ENCODE data around the gene MRPS27. TPM values are rescaled to one million over a fixed set of nuclear protein-coding genes. Genes with fewer than 3 reads are reported as not detected.

MRPS27 gene
- total RNA-seq (10 to 100 TPM; 25.0 to 26.1 TPM), total RNA-seq (41.6 to 156 (median 64.0) reads per million in 172 experiments)
- polyA plus RNA-seq (2013, experiment 1 of 2) = 33.5 TPM
- polyA plus RNA-seq (2013, experiment 2 of 2) = 34.0 TPM

DNA sequence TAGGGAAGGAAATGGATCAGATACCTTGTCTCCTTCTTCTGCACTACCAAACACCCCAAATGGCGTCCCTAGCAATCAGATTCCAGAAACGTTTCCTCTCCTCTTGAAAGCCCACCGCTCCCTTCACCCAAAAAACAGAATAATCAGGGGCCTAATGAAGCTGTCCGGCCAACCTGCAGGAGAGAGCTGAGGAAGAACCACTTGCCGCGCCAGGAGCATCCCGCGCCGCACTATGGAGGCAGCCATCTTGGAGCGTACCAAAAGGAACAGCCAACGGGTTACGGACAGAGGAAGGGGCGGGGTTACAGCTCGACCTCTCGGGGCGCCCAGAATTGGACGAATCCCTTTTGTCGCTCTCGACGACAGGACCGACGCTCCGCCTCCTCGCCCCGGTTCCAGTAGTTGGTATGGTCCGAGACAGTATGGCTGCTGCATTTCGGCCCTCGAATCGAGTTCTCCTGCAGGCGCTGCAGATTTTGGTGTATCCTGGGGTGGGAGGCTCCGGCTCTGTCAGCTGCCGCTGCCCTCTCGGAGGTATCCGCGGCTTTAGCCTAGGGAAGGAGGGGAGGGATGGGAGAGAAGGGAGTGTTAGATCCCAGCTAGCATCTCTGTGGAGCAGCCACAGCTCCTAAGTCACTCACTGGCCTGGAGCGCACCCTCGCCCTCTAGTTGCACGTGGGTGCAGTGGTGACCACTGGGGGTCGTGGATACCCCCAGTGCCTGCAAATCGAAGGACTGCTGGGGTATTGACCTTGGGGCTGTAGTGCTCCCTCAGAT lies at the start of gene MRPS27, which contains the start of gene PTCD2:
Gene MRPS27 (minus strand): TSS at position 265 of the 777 bp plus-strand sequence. CDS start 19 bp downstream, at position 246.
Gene PTCD2 (plus strand): TSS at position 398 of the 777 bp plus-strand sequence. CDS start 10 bp downstream, at position 408.
- Histone ChIP-seq H3K4me1 (ENCODE audit: insufficient read depth, low read length) (peaks cover 19% of the 10 kb centered on the region), H3K27me3 (ENCODE audit: control insufficient read depth in 1 of 2, insufficient read depth in 2 of 2, low read length in 2 of 2) (no peaks in the 10 kb centered on the region), H3K27ac (ENCODE audit: low read depth in 1 of 2, low read length in 2 of 2) (peak within 1 kb of the TSS; percentile 62 to 70), H3K36me3 (ENCODE audit: insufficient read depth, low read length) (peaks cover 18% of the 10 kb centered on the region), H3K4me3 (ENCODE audit: low read length) (peak within 1 kb of the TSS; percentile 94), H3K9me3 (ENCODE audit: control insufficient read depth in 1 of 2, insufficient read depth in 1 of 2, low read length in 2 of 2) (no peaks in the 10 kb centered on the region)
- H3K9me3 Mint-ChIP-seq = no peaks in the 10 kb centered on the region
- peak within 1 kb of the TSS; percentile 92 for H3K27ac Mint-ChIP-seq
- ATAC-seq (ENCODE audit: poor library complexity) = peak; percentile 99
- ChIA-PET CTCF (interaction anchor here (0.7 to 7.8 kb wide), 3 partner anchors 12 to 718 kb away, joined by 3 to 75 read pairs (median 4); no protein-coding TSS in a partner anchor), POLR2A (interaction anchor here (0.5 to 3.4 kb wide), 7 partner anchors 12 to 1178 kb away, joined by 3 to 59 read pairs (median 3); partner anchors contain the start of genes BTF3 and FCHO2)
- peaks cover 34% of the 10 kb centered on the region for H3K4me1 Mint-ChIP-seq (ENCODE audit: low read depth)
- intact Hi-C loops (cut with DNase I, micrococcal nuclease) = loop anchor here (1.0 to 10.0 kb wide), 4 partner anchors 12 to 1245 kb away; partner anchors contain the start of genes ANKRA2 (in 1 of the 2), BTF3 (in 1 of the 2), FCHO2 (in 1 of the 2) and UTP15 (in 1 of the 2)
- TF ChIP-seq, protein P1, sequence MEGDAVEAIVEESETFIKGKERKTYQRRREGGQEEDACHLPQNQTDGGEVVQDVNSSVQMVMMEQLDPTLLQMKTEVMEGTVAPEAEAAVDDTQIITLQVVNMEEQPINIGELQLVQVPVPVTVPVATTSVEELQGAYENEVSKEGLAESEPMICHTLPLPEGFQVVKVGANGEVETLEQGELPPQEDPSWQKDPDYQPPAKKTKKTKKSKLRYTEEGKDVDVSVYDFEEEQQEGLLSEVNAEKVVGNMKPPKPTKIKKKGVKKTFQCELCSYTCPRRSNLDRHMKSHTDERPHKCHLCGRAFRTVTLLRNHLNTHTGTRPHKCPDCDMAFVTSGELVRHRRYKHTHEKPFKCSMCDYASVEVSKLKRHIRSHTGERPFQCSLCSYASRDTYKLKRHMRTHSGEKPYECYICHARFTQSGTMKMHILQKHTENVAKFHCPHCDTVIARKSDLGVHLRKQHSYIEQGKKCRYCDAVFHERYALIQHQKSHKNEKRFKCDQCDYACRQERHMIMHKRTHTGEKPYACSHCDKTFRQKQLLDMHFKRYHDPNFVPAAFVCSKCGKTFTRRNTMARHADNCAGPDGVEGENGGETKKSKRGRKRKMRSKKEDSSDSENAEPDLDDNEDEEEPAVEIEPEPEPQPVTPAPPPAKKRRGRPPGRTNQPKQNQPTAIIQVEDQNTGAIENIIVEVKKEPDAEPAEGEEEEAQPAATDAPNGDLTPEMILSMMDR (IDR thresholded peaks at IDR 0.05) = no peak
- peak within 1 kb of the TSS; percentile 98 for H3K4me3 Mint-ChIP-seq
- no peaks in the 10 kb centered on the region for H3K27me3 Mint-ChIP-seq
- peak; percentile 88 to 99 (median 92) for DNase-seq
- peaks cover 40% of the 10 kb centered on the region for H3K36me3 Mint-ChIP-seq (ENCODE audit: low read depth)

DNA sequence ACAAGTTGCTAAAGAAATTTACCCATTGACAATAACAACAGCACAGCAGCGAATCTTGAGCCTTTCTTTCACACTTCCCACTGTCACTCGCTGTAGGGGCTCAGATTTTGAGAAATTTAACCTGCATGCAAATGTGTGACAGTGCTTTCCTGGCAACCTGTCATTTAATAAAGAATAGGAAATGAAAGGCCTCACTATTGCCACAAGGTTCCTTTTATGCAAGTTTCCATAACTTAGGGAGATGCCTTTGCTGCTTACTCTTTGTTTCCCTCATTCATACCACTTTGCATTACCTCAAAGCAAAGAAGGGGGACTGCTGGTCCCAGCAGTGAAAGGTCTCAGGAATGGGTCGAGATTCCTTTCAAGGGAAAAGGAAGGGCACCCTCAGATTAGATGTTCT lies 49.7 kb upstream of the MRPS27 start:
- Mint-ChIP-seq H3K27ac (no peak overlapping the region), H3K4me3 (no peak overlapping the region), H3K4me1 (ENCODE audit: low read depth) (no peaks in the 10 kb centered on the region), H3K27me3 (no peaks in the 10 kb centered on the region), H3K36me3 (ENCODE audit: low read depth) (no peaks in the 10 kb centered on the region), H3K9me3 (no peaks in the 10 kb centered on the region)
- POLR2A ChIA-PET = interaction anchor here (0.7 kb wide), 1 partner anchor 16 kb away, joined by 3 read pairs; no protein-coding TSS in a partner anchor
- DNase-seq = no peak
- no peaks in the 10 kb centered on the region for H3K4me1 ChIP-seq (ENCODE audit: insufficient read depth, low read length)
- TF ChIP-seq, protein P1 (IDR thresholded peaks at IDR 0.05) = no peak
- ATAC-seq (ENCODE audit: poor library complexity) = no peak
- no peaks in the 10 kb centered on the region for H3K27me3 ChIP-seq (ENCODE audit: control insufficient read depth in 1 of 2, insufficient read depth in 2 of 2, low read length in 2 of 2)
- H3K36me3 ChIP-seq (ENCODE audit: insufficient read depth, low read length) = no peaks in the 10 kb centered on the region
- CTCF ChIA-PET = no interaction called here
- intact Hi-C loops (cut with DNase I, micrococcal nuclease) = loop anchor here in 1 of 2 experiments (5.0 kb wide), 1 partner anchor 833 kb away; no protein-coding TSS in a partner anchor
- H3K4me3 ChIP-seq (ENCODE audit: low read length) = no peak overlapping the region
- no peaks in the 10 kb centered on the region for H3K9me3 ChIP-seq (ENCODE audit: control insufficient read depth in 1 of 2, insufficient read depth in 1 of 2, low read length in 2 of 2)
- H3K27ac ChIP-seq (ENCODE audit: low read depth in 1 of 2, low read length in 2 of 2) = no peak overlapping the region

DNA sequence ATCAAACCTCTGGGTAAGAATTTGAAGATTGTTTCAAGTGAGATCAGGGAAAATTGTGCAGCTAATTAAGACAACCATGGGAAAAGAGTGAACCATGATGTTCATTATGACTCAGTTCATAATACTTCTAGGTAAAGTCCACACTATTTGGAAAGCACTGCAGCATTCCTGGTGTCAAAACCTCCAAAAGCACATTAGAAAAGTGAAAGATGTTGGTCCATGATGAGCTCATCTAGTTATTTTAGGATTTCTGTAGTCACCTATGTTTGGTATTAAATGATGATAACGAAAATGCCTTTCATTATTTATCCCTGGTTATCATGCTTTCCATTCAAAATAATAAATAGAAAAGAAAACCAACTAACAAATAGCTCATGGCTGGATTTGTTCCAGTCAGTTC lies 49.3 kb upstream of the MRPS27 start:
- no peaks in the 10 kb centered on the region for H3K9me3 Mint-ChIP-seq
- intact Hi-C loops (cut with DNase I, micrococcal nuclease) = loop anchor here in 1 of 2 experiments (5.0 kb wide), 1 partner anchor 833 kb away; no protein-coding TSS in a partner anchor
- ChIA-PET CTCF (no interaction called here), POLR2A (interaction anchor here (0.7 kb wide), 1 partner anchor 16 kb away, joined by 3 read pairs; no protein-coding TSS in a partner anchor)
- DNase-seq = no peak
- no peak overlapping the region for H3K27ac ChIP-seq (ENCODE audit: low read depth in 1 of 2, low read length in 2 of 2)
- no peaks in the 10 kb centered on the region for H3K27me3 ChIP-seq (ENCODE audit: control insufficient read depth in 1 of 2, insufficient read depth in 2 of 2, low read length in 2 of 2)
- H3K36me3 Mint-ChIP-seq (ENCODE audit: low read depth) = no peaks in the 10 kb centered on the region
- no peaks in the 10 kb centered on the region for H3K36me3 ChIP-seq (ENCODE audit: insufficient read depth, low read length)
- no peaks in the 10 kb centered on the region for H3K27me3 Mint-ChIP-seq
- ATAC-seq (ENCODE audit: poor library complexity) = no peak
- no peak overlapping the region for H3K4me3 Mint-ChIP-seq
- H3K4me1 Mint-ChIP-seq (ENCODE audit: low read depth) = no peaks in the 10 kb centered on the region
- TF ChIP-seq, protein P1 (IDR thresholded peaks at IDR 0.05) = no peak
- no peaks in the 10 kb centered on the region for H3K9me3 ChIP-seq (ENCODE audit: control insufficient read depth in 1 of 2, insufficient read depth in 1 of 2, low read length in 2 of 2)
- H3K4me1 ChIP-seq (ENCODE audit: insufficient read depth, low read length) = no peaks in the 10 kb centered on the region
- no peak overlapping the region for H3K27ac Mint-ChIP-seq
- no peak overlapping the region for H3K4me3 ChIP-seq (ENCODE audit: low read length)

Measured in CD4-positive, alpha-beta T cell (primary cell).